ENCODE data around the gene GPR162.

DNA sequence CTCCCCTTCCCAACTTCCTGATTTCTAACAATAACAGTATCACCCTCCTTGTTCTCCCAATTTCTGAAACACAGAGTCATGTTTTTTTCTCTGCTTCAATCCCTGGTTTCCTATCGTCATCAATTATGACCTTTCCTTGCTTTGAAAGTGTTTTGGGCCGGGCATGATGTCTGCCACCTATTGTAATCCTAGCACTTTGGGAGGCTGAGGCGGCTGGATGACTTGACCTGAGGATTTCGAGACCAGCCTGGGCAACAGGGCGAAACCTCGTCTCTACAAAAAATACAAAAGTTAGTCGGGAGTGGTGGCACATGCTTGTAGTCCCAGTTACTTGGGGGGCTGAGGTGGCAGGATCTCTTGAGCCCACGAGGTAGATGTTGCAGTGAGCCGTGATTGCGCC is 12.6 kb upstream of the GPR162 start:
- TF ChIP-seq, protein P1, sequence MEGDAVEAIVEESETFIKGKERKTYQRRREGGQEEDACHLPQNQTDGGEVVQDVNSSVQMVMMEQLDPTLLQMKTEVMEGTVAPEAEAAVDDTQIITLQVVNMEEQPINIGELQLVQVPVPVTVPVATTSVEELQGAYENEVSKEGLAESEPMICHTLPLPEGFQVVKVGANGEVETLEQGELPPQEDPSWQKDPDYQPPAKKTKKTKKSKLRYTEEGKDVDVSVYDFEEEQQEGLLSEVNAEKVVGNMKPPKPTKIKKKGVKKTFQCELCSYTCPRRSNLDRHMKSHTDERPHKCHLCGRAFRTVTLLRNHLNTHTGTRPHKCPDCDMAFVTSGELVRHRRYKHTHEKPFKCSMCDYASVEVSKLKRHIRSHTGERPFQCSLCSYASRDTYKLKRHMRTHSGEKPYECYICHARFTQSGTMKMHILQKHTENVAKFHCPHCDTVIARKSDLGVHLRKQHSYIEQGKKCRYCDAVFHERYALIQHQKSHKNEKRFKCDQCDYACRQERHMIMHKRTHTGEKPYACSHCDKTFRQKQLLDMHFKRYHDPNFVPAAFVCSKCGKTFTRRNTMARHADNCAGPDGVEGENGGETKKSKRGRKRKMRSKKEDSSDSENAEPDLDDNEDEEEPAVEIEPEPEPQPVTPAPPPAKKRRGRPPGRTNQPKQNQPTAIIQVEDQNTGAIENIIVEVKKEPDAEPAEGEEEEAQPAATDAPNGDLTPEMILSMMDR (conservative IDR thresholded peaks at IDR 0.05; ENCODE audit: low read length) = no peak
- TF ChIP-seq EZH2phosphoT487 (IDR thresholded peaks at IDR 0.05; ENCODE audit: borderline replicate concordance, low read depth, low read length) = no peak
